Caki2 (cell line): ENCODE measurements around the gene SDK1. TPM values are rescaled to one million over a fixed set of nuclear protein-coding genes. Genes with fewer than 3 reads are reported as not detected.

Experiments used
- DNase-seq: peaks from one replicate; pipeline ENCODE4 v3.0.0-alpha.2; 2015; ENCODE audit warnings: low read depth
- in situ Hi-C: cut with HindIII; loops from 2 replicates; pipeline ENCODE4 v1.10.0; 2016; ENCODE audit warnings: low sequenced_read_pairs, low pct_unique_long_range_greater_than_20kb, mixed read lengths
- total RNA-seq: library from RNA; depleted of rRNA; stranded (reverse); fragments of >200 nt; shearing (Covaris generic); gene quantifications from 2 replicates; pipeline ENCODE4 v1.2.3, GENCODE V29; 2014; ENCODE audit warnings: low replicate concordance

Gene SDK1
- total RNA-seq, 1 experiment from 2014 or later: 9.1 TPM

- DNase-seq: no peak
- in situ Hi-C loops: no loop called here
Measured at GRCh38 chr7:3283130-3283704, 17.8 kb upstream of the SDK1 start.

- no peak for DNase-seq
- in situ Hi-C loops: no loop called here
Measured at GRCh38 chr7:3285652-3286051, 15.4 kb upstream of the SDK1 start.

DNA sequence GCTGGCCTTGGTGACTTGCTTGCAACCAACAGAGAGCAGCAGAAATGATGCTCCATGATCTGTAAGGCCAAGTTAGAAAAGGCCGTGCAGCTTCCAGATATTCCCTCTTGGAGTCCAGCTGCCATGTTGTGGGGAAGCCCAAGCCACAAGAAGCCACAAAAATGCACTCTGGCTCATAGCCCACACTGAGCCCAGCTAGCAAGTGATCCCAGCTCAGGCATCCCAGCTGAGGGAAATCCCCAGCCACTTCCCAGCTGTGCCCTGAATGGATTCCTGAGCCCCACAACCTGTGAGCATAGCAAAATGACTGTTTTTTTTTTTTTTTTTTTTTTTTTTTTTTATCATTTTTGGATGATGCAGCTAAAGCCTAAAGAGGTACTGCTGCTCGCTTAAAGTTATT lies 11.1 kb upstream of the SDK1 start:
- DNase-seq: peak; percentile 50
- in situ Hi-C loops: no loop called here

- no peak for DNase-seq
- in situ Hi-C loops: no loop called here
Measured at GRCh38 chr7:3292694-3293093, 8.4 kb upstream of the SDK1 start.

GRCh38 chr7:3294432-3295100 lies 6.5 kb upstream of the SDK1 start:
- no peak for DNase-seq
- in situ Hi-C loops: no loop called here

DNA sequence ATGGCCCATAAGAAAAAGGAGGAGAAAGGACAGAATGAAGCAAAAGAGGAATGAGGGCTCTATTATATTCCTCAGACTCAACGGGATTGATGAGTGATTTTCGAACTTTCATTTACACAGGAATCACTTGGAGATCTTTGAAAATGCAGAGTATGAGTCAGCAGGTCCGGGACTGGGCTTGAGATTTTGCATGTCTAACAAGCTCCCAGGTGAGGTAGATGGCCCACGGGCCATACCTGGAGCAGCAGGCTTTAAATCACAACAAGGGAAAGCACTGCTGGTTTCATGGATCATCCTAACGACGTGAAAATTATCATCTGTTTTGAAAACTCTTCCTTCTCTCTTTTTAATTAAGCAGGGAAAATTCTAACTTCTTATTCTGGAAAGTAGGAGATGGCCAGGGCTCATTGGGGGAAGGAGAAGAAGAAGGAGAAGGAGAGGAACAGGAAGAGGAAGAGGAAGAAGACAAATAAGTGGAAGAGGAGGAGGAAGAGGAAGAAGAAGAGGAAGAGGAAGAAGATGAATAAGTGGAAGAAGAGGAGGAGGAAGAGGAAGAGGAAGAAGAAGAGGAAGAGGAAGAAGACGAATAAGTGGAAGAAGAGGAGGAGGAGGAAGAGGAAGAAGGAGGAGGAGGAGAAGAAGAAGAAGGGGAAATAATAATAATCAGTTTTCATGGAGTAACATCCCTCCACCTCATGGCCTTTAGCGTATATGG lies 3.8 kb upstream of the SDK1 start:
- in situ Hi-C loops: no loop called here
- DNase-seq: no peak

DNA sequence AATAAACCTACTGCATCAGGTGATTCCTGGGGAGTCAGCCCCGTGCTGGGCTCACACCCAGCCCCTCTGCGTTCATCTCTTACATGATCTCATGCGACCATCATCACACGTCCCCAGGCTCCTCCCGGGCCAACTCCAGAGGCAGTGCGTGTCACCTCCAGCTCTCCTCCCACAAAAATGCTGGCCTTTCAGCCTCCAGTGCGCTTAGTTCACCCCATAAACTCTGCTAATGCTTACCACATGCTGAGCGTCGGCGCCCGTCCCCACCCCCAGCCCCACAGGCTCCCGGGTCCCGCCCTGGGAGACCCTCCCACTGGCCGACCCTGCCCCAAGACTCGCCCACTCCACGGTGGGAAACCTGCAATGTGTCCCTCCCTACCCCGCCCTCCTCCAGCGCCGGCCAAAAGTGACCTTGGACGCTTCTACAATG lies 816 bp upstream of the SDK1 start:
- in situ Hi-C loops: no loop called here
- peak; percentile 31 for DNase-seq

- DNase-seq: no peak
- in situ Hi-C loops: no loop called here
Measured at GRCh38 chr7:3301449-3301731, 338 bp downstream of the SDK1 start.

- peak; percentile 54 for DNase-seq
- in situ Hi-C loops: no loop called here
Measured at GRCh38 chr7:3301831-3302618, 973 bp downstream of the SDK1 start.

DNA sequence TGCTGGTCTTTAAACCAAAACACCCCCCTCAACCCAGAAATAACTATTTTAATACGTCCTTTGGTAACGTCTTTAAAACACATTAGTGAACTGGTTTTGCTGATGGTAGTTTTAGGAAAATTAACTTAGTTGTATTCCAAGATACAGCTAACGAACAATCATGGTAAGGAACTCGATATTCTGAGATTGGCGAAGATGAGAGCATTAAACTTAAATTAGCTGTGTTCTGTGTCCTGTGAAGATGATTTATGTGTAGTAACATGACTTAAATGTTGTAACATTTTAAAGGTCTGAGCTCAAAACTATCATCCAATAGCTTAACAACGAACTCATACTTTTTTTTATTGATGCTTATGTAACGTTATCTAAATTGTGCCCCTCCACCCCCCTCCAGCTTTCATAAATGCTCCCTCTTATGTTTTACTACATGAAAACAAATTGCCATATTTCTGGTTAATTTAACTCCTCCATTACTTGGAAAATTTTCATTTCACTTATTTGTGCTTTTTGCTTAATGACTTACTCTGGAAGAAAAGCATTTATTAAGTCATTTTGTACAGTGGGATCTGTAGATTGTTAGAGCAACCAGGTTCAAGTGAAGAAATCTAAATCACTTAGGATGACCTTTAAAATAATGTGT lies 1.7 kb downstream of the SDK1 start:
- in situ Hi-C loops: no loop called here
- DNase-seq: no peak

DNA sequence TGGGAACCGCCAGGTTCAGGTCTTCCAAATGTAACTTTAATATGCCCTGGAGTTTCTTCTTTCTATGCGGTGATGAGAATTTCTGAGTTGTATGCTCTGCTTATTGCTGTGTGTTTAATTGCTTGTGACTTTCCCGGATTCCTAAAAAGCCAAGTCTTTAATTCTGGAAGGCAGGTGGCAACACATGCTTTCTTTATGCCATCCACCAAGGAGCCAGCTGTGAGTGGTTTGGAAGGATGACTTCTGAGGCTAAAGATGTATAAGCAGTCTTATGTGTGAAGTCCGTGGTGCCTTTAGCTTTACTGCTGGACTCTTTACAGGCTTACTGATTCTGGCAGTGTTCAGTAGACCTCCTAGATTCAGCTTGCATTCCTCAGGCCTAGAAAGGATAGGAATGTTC lies 3.1 kb downstream of the SDK1 start:
- no peak for DNase-seq
- in situ Hi-C loops: no loop called here

- in situ Hi-C loops: no loop called here
- DNase-seq: no peak
Measured at GRCh38 chr7:3307435-3307834, 6.4 kb downstream of the SDK1 start.

- DNase-seq: peak; percentile 46
- in situ Hi-C loops: no loop called here
Measured at GRCh38 chr7:3309140-3309539, 8.1 kb downstream of the SDK1 start.

DNA sequence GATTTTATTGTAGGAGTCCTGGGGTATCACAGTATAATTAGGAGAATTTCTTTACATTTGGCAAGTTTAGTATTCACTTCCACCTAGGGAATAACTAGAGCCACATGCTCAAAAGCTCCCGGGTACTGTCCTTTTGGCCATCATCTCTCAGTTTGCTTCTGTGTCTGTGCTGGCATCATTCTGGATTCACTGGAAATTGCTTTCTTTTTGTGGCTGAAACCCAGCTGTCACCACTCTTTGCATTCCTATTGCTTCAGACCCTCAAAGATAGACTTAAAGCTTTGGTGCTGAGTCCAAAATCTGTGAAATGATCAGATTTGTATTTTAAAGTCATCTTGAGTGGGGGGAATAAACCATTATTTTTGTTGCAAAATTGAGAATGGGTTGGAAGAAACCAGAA lies 8.9 kb downstream of the SDK1 start:
- in situ Hi-C loops: no loop called here
- DNase-seq: no peak

DNA sequence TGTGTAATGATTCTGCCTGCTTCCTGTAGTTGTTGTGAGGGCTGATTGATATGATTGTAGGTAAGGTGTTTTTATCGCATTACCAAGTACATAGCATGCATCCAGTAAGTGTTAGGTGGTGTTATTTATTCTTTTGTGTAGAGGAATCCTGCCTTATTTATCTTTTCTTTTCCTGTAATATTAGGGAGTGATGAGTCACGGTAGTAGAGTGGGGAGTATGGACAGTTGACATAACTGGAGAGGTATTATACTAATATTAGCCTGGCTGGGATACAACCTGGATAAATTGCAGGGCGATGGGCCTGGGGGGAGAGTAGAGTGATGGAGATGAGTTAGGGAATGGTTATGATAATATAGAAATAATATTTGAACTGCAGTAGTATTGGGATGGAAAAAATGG lies 9.8 kb downstream of the SDK1 start:
- no peak for DNase-seq

GRCh38 chr7:3312583-3312982 lies 11.5 kb downstream of the SDK1 start:
- no peak for DNase-seq
- in situ Hi-C loops: no loop called here

More for the DNA sequence above, 9.8 kb downstream of the SDK1 start:
- in situ Hi-C loops: no loop called here

DNA sequence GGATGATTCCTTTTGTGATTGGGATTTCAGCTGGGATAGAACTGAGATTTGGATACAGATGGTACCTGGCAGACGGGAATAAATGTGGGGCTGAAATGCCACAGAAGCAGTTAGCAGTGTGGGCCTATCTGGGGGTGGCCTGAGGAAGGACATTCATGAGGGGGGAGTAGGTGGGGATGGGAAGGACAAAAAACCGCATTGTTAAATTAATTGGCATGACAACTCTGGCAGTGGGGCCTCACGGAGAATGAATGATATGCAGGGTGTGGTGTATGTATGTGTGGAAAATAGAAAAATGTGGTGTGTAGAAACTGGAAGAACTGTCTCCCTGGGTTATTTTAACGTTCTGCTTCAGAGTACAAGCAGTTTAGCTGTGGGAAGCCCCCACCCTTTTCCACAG lies 17.8 kb downstream of the SDK1 start:
- in situ Hi-C loops: no loop called here
- DNase-seq: no peak

DNA sequence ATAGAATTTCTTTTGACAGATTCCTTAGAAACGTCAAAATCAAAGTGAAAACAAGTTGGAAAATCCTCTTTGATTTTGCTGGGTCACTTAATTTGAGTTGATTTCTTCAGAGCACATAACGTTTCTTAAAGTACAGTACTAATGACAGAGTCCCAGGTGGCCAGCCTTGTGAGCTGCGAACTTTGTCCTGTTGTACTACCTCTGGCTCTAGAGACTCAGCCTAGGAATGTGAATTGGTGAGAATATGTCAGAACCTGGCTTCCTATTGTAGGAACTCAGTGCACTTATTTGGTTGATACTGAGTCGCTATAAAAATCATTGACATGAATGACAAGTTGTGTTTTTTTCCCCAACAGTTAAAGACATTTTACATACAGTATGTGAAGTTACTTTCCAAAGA lies 20.2 kb downstream of the SDK1 start:
- DNase-seq: no peak
- in situ Hi-C loops: no loop called here

DNA sequence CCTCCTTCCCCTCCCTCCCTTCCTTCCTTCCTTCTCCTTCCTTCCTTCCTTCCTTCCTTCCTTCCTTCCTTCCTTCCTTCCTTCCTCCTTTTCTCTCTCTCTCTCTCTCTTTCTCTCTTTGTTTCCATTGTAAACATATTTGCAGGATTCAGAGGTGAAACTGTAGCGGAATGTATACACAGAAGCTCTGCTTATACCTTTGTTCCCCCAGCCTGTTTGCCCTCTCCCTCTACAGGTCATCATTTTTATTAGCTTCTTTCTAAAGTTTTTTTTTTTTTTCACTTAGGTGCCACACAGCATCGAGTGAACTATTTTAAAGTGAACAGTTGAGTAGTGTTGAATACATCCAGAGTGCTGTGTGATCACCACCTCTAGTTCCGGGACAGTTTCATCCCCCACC lies 20.7 kb downstream of the SDK1 start:
- DNase-seq: no peak

More for the DNA sequence above, 20.7 kb downstream of the SDK1 start:
- in situ Hi-C loops: no loop called here
